ENCODE measurements around the gene ONECUT1.
"Not testable (repeated sequence)": the region's sequence is repeated elsewhere in the genome, so short reads cannot be mapped to it uniquely, and the experiment has no call there.

Gene ONECUT1

DNA sequence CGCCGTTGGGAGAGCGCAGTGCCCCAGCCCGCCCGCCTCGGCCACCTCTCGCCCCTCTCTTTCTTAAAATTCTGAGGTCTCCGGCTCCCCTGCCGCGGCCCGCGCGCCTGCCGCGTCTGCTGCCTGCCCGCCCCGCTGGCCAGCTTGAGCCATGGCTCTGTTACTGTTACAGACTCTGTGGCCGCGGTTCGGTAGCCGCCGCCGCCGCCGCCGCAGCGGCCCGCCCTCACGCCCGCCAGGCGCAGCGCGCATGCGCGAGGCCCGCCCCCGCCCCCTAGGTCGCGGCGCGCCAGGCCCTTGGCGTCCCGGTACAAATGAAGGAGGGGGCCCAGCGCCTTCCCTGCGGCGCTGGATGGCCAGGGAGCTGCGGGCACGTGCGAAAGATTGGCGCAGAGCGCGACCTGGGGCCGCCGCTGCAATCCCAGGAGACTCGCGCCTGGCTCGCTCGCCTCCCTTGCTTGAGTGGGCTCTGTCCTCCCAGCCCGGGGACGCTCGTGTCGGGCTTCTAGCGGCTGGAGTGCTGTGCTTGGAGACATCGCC is at the start of gene ONECUT1:
Gene ONECUT1 (minus strand): TSS at position 168 of the 540 bp plus-strand sequence. CDS start 452 bp downstream, outside the sequence.
- DNase-seq, result peak; percentile 83

DNA sequence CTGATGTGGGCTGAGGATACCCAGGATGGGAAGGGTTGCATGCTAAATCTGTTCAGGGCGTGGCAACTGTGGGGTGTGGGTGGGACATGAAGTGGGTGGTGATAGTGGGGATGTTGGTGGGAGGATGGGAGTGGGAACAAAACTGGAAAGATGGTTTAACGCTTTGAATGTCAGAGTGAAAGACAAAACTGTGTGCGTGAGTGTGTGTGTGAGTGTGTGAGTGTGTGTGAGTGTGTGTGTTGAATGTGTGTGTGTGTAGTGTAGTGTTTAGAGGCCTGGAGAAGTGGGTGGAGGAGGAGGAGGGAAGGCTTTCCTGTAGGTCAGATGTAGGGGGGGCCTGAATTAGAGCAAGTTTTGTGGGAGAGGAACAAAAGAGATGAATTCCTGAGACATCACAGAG is 44.2 kb upstream of the ONECUT1 start:
- DNase-seq, result no peak

DNA sequence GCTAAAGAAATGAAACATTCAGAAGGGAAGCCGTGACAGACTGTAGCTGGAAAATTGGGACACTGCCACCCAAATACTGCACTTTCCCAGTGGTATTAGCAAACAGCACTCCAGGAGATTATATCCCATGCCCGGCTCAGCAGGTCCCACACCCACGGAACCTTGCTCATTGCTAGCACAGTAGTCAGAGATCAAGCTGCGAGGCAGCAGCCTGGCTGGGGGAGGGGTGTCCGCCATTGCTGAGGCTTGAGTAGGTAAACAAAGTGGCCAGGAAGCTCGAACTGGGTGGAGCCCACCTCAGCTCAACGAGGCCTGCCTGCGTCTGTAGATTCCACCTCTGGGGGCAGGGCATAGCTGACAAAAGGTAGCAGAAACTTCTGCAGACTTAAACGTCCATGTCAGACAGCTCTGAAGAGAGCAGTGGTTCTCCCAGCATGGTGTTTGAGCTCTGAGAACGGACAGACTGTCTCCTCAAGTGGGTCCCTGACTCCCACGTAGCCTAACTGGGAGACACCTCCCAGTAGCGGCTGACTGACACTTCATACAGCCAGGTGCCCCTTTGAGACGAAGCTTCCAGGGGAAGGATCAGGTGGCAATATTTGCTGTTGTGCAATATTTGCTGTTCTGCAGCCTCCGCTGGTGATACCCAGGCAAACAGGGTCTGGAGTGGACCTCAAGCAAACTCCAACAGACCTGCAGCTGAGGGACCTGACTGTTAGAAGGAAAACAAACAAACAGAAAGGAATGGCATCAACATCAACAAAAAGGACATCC is 34.2 kb upstream of the ONECUT1 start:
- DNase-seq, result not testable (repeated sequence)

DNA sequence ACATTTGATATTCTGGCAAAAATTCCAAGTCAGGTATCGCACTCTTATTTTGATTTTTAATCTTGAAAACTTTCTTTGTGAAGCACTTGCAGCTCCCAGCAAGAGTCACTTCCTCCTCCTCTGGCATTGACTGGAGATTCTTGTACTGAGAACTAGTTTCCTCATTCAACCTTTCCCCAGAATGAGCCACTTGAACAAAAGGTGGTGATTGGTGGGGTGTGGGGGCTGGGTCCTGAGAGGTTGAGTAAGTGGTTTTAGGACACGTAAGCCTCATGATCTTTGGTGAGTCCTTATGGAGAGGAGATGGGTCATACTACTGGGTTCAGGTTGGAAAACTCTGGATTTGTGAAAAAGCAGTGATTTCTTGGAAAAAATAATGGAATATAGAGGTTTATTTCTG is 32.3 kb upstream of the ONECUT1 start:
- DNase-seq, result no peak

DNA sequence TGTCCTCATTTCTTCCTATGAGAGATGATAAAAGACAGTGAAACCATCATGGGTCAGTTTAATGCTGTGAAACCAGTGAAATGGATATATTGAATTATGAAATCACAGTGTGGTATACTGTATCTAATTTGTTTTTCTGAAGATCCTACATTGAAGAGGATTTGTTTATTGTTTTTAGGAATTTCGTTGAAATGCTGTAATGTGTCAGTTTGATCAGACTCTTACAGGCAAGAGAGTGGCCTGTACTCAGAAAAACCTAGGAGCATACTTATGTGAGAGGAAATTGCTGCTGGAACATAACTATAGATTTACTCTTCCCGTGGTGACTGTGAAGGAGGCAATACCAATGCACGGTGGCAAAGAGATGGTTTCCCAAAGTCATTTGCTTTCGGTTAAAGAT is 29.1 kb upstream of the ONECUT1 start:
- no peak for DNase-seq

DNA sequence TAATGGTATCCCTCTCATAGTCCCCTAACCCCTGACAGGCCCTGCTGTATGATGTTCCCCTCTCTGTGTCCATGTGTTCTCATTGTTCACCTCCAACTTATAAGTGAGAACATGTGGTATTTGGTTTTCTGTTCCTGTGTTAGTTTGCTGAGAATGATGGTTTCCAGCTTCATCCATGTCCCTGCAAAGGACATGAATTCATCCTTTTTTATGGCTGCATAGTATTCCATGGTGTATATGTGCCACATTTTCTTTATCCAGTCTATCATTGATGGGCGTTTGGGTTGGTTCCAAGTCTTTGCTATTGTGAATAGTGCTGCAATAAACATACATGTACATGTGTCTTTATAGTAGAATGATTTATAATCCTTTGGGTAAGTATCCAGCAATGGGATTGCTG is 25.8 kb upstream of the ONECUT1 start:
- DNase-seq, result not testable (repeated sequence)

DNA sequence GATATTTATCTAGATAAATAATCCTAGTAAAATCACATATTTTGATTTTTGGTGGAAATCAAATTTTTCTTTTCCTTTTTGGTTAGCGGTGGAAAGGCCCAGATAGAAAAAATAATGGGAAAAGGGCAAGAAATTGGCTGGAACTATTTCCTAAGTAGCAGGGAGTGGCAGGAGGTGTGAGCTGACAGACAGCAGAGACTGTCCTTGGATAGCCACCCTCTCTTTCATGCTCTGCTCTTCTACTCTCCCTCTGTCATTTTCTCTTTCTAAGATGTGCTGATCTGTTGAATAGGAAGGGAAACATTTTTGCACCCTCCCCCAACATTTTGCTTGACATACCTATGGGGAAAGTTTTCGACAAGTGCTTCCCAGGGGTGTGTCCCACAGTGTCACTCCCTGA is 18.9 kb upstream of the ONECUT1 start:
- DNase-seq, result no peak

DNA sequence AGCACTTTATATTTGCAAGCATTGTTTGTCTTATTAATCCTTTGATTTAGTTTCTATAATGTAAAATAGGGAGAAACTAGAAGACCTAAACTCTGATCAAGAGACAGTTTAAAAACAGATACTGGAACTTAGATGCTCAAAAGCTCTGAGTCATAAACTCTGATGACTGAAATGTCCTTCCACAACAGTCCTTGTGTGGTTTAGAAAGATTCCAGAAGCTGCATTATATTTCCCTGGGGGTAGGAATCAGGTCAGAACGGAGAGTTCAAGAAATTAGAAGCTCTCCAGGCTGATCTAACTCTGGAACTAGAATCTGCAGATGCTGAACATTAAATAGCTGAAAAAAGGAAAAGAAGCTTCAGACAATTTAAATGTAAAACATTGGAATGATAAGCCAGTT is 18.3 kb upstream of the ONECUT1 start:
- DNase-seq, result no peak

DNA sequence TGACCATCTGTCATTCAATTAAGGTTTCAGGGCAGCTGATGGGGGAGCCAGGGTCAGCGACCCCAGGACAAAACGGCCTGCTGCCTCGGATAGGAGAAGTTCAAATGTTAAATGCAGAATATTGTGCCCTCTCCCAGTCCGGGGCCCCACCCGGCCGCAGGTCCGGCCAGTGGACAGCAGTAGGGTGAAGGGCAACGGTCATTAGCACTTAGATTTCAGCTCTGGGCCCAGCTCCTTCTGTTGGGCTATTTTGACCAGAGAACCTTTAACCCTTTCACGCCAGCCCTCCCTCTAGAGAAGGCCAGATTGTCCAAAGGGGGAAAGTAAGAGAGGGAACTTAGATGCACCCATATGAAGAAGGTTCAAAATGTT is 16.1 kb upstream of the ONECUT1 start:
- DNase-seq, result peak; percentile 25

DNA sequence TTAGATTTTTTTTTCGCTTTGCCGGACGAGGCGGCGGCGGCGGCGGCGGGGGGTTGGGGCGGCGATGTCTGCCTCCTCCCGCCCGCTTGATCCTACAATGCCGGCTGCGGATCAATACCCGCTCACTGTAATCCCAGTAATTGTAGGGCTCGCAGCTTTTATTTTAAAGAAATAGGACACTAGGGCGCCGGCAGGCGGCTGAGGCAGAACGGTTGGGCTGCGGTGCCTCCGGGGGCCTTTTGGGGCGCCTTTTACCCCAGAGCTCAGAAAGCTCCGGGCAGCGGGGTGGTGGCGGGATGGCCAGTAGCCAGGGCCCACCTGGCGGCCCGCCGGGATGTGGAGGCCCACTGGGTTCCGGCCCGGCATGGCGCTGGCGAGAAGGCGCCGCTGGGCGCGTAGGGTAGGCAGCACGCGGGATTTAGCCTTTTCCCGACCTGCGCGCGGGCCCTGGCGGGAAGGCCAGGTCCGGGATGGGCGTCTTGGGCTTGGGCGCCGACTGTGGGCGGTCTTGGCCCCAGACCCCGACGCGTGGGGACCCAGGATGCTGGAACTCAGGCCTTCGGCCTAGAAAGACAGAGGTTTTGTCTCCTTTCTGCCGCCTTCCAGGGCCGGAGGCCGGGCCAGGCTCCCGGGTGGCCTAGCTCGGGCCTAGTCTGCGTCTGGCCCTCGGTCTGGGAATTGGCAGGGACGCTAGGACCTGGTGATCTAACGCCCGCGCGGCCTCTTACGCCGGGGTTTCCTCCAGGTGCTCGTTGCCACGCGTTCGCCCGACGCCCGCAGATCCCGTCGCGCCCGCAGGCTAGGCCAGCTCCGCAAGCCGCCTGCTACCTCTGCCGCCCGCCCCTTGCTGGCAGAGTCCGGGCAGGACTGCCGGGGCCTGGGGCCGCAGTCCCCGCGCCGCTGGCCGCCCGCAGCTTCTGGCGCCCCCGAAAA is 15.5 kb upstream of the ONECUT1 start:
- peak; percentile 86 for DNase-seq

DNA sequence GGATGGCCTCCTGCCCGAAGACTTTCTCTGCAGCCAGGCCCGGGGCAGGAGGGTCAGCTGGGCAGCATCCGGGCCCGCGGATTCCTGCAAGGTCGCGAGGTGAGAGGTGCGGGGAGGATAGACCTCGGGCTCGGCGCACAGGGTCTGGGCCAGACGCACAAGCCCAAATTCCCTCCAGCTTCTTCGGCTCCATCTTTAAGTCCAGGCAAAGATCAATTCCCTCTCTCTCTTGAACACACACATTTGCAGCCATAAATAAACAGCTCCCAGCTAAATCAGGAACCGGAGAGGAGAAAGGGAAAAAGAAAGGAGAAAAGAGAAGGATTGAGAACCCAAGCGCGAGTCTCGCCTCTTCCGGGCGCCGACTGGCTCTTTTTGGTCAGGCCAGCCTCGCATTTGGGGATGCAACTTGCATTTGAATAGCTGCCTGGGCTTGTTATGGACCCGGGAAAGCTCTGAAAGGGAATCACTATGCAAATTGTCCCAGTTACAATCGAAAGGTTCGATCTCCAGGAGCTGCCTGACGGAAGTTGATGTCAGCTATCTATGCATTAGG is 14.5 kb upstream of the ONECUT1 start:
- peak; percentile 71 for DNase-seq

DNA sequence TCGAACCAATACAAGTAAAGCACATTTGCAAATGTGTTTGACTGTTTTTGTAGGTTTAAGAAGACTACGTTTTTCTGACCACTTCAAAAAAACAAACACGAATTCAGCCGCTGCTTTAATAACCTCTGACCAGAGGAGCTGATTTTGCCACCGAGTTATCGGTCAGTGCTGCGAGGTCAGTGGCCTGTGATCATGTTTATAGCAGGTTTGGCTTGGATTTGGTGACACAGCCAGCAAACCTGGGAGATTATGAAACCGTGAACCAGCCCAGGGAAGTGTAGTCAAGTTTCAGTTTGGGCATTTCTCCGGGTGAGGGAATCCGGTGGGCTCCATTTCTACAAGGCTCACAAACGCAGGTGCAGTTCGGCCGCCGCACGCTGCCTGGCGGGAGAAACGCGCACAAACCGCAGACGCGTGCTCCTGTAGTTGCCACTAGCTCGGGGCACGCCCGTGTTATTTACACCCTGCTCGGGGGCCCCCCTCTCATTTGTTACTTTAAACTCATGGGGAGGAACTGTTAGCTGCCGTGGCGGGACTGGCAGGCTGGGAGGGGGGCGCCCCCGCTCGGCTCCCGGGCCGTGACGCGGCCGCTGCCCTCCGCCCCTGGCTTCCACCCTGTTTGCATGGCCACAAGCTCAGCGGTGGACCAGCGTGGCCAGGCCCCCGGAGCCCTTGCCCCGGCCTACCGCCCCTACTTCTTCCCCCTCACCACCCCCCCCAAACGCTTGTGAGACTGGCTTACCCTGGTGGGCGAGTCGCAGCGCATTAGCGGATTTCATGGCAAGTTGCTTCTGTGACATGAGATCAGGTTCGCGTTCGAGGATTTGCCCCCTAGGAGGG is 13.6 kb upstream of the ONECUT1 start:
- DNase-seq, result peak; percentile 61

DNA sequence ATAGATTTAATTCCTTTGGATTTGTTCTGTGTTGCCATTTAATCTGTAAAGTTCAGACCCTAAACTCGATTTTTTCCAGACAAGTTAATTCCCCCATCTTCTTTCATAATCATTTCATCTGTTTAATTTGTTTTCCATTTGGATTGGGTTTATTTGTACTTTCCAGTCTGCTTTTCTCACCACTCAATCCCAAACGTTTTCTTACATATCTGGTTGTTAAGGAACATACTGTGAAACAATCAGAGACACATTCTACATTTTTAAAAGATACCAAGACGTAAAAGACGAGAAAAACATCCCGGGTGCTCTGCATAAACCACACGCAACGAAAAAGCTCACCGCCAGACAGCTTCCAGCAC is 13.0 kb upstream of the ONECUT1 start:
- no peak for DNase-seq

DNA sequence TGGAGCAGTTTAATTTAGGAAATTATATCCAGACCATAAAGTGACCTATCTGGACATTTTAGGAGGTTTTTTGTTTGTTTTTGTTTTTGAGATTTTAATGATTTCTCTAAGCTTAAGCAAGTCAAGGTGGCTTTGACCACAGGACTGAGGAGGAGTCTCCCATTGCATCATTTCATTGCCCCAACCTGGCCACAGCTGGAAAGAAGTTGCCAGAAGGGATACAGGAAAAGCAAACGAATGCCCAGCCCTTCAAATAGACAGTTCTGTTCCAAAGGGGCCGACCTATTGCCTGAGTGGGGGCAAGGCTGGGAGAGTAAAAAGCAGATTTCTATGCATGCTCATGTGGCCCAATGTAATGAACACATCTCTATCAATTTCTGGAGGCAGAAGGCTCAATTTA is 12.0 kb upstream of the ONECUT1 start:
- DNase-seq, result no peak

DNA sequence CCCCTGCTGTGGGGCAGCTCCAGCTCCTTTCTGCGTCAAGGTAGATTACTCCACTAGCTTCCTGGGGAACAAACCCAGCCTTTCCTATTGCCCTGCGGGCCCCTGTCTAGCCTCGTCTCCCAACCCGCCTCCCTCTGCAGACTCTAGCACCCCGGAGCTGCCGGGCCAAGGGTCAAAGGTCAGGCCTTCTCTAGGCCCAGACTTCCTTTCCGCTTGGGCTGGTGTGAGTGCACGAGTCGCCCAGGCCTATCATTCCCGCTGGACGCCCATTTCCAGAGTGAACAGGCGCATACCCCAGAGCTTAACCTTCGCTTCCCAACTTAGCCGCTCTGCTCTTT is 11.6 kb upstream of the ONECUT1 start:
- no peak for DNase-seq

DNA sequence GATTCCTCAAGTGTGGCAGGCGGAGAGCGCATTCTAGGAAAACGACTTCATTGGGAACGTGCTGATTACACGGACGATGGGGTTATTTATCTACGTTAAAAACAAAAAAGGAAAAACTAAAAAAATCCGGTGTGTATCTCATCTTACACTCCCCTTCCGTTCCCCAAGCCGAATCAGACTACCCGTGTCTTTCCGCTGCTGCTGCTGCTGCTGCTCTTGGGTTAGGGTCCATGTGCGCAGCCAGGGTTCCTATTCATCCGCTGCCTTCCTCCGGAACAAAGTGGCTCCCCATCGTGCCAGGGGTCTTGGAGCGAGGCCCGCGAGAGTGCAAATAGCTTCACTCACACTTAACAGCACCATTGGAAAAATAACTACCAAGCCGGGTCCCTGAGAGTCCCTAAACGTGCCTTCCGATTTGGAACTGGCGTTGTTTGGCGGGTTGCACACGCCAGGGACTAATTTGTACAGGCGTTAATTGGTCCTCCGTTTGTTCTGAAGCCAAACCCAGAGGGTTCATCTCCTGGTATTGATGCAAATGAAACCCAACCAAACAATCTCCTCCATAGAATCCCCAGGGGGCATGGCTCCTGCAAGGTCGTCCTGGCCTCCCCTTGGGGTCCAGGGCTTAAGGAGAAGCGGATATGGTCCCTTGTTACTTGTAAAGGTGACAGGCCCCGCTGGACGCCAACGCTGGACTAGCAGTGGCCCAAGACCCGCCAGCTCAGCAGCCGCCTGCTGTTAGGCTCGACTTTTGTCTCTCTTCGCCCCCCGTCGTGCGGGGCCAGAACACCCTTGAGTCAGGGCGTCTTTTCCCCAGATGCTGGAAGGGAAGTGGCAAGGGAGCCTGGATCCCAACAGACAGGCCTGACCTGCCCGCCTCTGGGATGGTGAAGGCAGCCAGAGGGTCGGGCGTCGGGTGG is 11.0 kb upstream of the ONECUT1 start:
- no peak for DNase-seq

DNA sequence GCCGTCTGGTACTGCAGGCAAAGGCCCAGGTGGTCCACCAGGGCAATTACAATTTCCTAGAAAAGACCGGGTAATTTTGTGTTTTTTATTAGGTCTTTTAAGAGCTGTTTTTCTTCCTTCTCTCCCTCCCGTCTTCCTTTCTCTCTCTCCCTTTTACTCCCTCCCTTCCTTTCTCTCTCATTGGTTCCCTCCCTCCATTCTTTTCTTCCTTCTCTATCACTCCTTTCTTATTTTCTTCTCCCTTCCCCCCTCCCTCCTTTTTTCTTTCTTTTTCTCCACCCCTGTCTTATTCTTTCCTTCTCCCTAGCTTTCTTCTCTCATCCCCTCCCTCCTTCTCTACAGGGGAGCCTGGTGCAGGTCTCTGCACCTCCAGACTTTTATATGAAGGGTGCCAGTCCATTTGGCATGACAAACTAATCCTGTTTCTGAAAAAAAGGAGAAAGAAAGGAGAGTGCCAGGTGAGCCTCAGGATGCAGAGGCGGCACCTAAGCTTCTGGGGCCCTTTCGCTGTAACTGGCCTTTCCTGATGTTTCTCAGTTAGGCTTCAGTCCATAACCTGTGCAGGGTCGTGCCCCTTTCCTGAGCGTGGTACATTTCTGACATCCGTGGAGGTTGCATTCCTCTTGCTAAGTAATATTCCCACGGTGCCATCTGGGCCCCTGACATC is 9.1 kb upstream of the ONECUT1 start:
- no peak for DNase-seq

DNA sequence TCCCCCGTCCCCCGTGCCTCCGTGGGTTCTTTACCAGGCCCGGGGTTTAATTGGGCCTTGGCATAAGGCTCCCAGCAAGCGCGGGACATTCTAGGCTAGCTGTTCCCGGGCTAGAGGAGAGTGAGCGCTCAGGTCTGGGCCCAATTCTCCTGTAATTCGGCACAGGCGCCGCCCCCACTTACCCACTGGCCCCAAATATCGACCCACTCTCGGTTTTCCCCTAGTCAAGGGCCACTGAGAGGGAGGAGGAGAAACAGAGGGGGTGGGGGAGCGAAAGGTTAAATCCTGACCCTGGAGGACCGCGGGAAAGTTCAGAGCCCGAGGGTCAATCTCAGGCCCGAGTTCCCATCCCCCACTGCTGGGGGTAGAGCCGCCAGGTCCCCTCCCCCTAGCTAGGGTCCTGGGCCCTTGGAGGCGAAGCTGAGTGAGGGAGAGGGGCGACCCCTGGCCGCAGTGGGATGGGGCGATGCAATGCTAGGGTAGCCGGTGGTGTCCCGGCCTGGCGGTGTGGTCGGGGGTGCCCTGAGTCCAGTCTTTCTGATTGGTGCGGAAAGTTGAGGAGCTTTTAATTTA is 8.5 kb upstream of the ONECUT1 start:
- DNase-seq, result no peak

DNA sequence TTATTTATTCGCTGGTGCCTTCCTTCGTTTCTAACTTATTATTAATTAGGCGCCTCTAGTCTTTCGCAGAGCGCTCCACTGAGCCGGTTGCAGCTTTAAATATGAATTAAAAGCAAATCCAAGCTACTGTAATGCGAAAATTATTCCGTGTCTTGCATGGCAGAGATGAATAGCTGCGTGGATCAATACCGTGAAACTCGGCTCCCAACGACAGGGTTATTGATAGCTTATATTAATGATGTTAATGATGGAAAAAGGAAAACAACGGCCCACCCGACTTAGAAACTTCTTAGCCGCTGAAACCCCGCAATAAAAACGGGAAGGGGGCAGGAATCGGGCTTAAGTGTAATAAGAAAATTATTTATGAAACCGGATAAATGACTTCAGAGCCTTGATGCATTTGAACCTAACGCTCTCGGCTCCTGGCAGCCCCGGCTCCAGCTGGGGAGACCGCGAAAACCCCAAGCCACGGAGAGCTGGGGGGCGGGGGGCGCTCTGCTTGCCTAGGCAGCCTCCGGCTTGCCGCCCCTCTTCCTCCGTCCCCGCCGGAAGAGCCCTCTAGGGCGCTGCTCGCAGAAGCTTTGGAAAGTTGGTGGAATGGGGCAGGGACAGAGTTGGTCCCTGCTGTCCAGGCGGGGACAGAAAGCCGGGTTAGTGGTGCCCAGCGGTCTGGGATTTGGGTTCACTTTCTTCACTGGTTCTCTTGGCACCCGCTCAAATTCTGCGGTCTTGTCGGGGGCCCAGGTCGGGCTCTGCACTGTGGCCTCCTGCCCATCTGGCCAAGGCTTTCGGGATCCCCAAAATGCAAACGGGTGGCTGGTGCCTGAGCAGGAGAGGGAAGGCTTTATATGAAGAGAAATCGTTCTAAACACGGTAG is 7.7 kb upstream of the ONECUT1 start:
- DNase-seq, result no peak
